Superior temporal gyrus (tissue), 1 donor: ENCODE results near the gene FBXW7.
"Not testable (repeated sequence)": the region's sequence is repeated elsewhere in the genome, so short reads cannot be mapped to it uniquely, and the experiment has no call there.

Source experiments
- DNase-seq: peaks from one replicate; pipeline ENCODE4 v3.0.0-alpha.2; 2016; ENCODE audit errors: extremely low spot score

The FBXW7 gene, protein sequence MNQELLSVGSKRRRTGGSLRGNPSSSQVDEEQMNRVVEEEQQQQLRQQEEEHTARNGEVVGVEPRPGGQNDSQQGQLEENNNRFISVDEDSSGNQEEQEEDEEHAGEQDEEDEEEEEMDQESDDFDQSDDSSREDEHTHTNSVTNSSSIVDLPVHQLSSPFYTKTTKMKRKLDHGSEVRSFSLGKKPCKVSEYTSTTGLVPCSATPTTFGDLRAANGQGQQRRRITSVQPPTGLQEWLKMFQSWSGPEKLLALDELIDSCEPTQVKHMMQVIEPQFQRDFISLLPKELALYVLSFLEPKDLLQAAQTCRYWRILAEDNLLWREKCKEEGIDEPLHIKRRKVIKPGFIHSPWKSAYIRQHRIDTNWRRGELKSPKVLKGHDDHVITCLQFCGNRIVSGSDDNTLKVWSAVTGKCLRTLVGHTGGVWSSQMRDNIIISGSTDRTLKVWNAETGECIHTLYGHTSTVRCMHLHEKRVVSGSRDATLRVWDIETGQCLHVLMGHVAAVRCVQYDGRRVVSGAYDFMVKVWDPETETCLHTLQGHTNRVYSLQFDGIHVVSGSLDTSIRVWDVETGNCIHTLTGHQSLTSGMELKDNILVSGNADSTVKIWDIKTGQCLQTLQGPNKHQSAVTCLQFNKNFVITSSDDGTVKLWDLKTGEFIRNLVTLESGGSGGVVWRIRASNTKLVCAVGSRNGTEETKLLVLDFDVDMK

GRCh38 chr4:152535903-152536544 is at the start of gene FBXW7:
FBXW7 (minus strand) TSS chr4:152536092; CDS start chr4:152411803, 124,289 bp downstream.
- DNase-seq = peak; percentile 99

GRCh38 chr4:152585023-152585441 is 49.1 kb upstream of the FBXW7 start:
- DNase-seq = no peak

- no peak for DNase-seq
These were observed 45.8 kb upstream of the FBXW7 start for GRCh38 chr4:152581536-152582160.

DNA sequence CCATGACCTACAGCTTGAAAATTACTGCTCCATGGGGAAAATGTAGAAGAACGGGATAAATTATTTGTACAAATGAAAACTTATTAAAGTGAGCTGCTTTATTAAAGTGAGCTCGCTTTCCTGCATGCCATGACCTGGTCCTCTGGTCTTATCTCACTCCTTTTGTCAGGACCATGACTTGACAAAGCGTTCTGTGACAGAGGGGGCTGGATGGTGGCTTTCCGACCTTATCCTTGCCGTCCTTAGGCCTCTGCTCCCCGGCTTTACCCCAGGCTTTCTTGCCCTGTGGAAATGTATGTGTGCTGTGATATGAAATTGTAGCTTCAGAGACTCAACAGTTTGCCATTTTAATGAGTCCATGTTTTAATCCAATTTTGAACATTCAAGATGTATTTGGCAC is 44.0 kb upstream of the FBXW7 start:
- DNase-seq = no peak

DNA sequence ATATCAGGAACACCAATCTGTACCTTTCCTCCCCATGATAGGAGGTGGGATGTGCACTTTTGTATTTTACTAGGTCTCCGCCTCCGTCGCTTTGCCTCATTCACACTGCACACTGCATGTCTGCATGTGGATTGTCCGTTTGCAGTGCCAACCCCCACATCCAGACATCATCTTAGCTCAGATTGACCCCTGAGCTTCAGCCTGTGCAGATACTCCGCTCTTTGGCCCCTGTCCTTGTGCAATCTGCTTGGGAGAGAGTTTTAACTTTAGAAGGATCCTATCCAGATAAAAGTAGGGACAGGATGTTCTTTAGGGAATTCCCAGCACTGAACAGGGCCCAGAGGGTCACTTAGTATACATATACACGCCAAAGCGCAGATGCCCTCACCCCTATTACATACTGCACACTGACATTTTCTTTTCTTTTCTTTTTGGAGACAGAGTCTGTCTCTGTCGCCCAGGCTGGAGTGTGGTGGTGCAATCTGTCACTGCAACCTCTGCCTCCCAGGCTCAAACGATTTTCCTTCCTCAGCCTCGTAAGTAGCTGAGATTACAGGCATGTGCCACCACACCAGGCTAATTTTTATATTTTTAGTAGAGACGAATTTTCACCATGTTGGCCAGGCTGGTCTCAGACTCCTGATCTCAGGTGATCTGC is 43.3 kb upstream of the FBXW7 start:
- DNase-seq = no peak

DNA sequence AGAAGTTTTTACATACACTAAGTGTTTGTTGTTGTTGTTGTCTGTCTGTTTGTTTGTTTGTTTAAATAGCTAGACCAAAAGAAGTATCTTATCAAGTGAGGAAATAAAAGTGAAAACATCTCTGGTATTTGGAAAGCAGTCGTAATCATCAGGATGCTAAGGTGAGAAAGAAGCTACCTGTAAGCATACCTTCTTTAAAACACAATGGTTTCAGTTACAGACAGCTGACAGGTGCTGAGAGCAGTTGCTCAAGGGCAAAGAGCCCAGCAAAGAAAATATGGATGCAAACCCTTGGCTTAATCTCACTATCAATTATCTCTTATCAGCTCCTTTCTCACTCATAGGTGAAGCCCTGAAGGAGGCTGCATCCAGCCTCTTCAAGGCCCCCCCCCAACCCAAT is 42.8 kb upstream of the FBXW7 start:
- no peak for DNase-seq

- DNase-seq = no peak
These were observed 42.0 kb upstream of the FBXW7 start for GRCh38 chr4:152577708-152578396.

DNA sequence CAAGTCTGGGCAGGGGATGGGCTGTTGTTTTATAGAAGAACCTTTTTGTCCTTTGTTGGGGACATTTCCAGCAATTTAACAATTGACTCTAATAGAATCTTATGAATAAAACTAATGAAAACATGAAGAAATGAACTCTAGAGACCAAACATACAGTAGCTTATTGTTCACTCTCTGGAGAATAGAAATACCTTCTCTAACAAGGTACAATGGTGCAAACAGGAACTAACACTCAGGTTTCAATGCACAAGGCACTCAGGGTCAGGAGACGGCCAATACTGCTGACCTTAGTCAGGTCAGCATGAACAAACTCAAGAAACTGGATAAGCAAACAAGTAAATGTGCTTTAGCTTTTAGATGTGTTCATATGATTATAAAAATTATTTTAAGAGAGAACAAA is 39.6 kb upstream of the FBXW7 start:
- DNase-seq = no peak

DNA sequence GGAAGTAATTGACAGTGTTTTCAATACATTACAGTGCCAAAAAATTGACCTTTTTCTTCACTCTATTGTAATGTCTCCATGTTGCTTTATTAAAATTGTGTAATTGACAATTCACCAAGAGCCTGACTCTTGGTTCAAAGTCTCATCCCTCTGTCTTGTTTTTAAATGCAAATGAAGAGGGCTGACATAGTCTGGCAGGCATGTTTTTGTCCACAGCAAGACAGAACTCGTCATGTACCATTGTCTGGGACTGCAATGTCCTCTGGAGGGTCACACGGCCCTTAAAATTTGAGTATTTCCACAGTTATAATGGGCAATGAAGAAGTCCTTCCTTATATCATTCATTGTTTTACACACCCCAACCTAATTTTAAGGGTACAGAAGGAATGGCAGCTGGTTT is 38.0 kb upstream of the FBXW7 start:
- no peak for DNase-seq

- DNase-seq = no peak
These were observed 36.7 kb upstream of the FBXW7 start for GRCh38 chr4:152572417-152573086.

GRCh38 chr4:152571770-152572169 is 35.9 kb upstream of the FBXW7 start:
- DNase-seq = no peak

DNA sequence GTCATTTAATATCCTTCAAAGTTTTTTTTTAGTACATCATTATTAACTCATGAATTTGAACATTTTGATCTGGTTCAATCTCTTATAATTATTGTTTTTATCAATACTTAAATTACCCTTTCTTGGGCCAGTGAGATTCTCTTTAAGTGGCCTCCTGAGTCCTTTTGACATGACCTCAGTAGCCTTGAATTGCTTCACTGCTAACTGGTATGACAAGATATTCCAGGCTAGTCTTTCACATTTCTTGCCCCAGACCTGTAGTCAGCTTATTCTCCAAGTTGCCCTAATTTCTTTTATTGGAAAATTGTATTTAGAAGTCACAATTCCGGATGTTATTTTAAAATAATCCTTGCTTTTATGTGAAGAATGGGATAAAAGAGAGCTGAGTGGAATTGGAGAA is 35.4 kb upstream of the FBXW7 start:
- no peak for DNase-seq

GRCh38 chr4:152565333-152565732 is 29.4 kb upstream of the FBXW7 start:
- no peak for DNase-seq

GRCh38 chr4:152564336-152564735 is 28.4 kb upstream of the FBXW7 start:
- DNase-seq = no peak

DNA sequence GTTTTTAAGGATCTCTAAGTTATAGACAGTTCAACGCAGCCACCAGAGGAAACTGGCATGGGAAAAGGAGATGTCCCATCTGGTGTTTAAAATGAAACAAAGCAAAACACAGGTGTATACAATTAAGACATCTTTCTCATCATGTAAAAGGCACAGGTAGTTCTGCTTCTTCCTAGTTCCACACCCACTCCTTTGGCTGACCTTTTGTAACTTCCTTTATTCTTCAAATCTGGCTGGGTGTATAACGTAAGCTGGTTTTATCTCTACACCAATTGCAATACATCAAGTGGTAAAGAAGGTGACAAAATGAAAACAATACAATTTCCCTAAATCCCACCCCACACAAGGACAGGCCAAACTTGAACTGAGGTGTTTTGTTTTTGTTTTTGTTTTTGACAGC is 27.3 kb upstream of the FBXW7 start:
- DNase-seq = no peak

GRCh38 chr4:152559641-152560040 is 23.7 kb upstream of the FBXW7 start:
- DNase-seq = no peak

DNA sequence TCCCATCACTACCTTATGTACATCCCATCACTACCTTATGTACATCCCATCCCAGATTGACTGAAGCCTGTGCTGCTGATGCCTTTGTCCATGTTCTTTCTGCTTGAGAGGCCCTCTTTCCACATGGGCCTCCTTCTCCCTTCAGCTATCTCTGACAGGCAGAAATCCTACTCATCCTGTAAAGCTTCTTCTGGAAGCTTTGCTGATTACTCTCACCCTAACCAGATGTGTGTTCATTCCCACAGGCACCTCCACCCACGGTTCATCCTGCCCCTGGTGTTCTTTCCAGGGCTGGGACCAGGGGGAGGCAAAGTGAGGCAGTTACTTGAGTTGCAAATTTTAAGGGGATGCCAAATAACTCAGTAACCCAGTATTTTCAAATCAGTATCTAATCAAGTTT is 22.5 kb upstream of the FBXW7 start:
- DNase-seq = no peak

DNA sequence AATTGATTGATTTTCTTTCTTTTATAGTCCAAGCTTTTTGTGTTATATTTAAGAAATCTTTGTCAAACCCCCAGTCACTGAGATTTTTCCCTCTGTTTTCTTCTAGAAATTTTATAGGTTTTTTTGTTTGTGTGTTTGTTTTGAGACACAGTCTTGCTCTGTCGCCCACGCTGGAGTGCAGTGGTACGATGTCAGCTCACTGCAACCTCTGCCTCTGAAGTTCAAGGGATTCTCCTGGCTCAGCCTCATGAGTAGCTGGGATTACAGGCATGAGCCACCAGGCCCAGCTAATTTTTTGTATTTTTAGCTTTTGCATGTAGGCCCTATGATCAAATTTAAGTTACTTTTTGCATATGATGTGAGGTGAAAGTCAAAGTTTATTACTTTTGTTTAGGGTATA is 20.9 kb upstream of the FBXW7 start:
- DNase-seq = no peak

DNA sequence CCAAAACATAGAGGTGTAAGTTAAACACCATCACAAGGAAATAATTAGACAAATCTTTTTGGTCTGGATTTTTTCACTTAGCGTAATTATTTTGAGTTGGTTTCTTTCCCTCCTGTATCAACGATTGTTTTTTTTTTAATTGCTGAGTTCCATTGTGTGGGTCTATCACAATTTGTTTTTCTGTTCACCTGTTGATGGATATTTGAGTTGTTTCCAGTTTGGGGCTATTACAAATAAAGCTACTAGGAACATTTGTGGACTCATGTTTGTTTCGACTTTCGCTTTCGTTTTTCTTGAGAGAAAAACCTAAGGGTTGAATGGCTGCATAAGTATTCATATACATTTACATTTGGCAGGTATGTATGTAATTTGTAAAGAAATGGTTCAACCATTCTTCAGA is 20.4 kb upstream of the FBXW7 start:
- DNase-seq = no peak

- no peak for DNase-seq
These were observed 18.9 kb upstream of the FBXW7 start for GRCh38 chr4:152554742-152555141.

- not testable (repeated sequence) for DNase-seq
These were observed 14.8 kb upstream of the FBXW7 start for GRCh38 chr4:152550687-152551086.
